GM10248 (cell line): ENCODE measurements around the gene EFCAB8.

Source experiments
- CTCF ChIA-PET: fragments of 300-600 bp; sonication (Branson Sonifier 250); formaldehyde crosslinking; extraction: SDS; loops from one replicate; lab custom pipeline; 2021; ENCODE audit warnings: antibody characterized with exemption; lab: Yijun Ruan, JAX
- POLR2A ChIA-PET: fragments of 350-650 bp; sonication (Branson Sonifier 250); formaldehyde crosslinking; extraction: SDS; loops from one replicate; lab custom pipeline; 2020; ENCODE audit warnings: antibody characterized with exemption; lab: Yijun Ruan, JAX
- DNase-seq: peaks from one replicate; pipeline ENCODE4 v3.0.0; 2012; ENCODE audit errors: extremely low spot score
- CTCF ChIP-seq: IDR thresholded peaks from 2 replicates; pipeline ENCODE4 v1.5.1; 2012; ENCODE audit warnings: mild to moderate bottlenecking, low read depth; ENCODE audit errors: extremely low read depth, missing control alignments, control extremely low read depth

Gene EFCAB8

GRCh38 chr20:32920530-32921298, 62.0 kb downstream of the EFCAB8 start:
- ChIA-PET CTCF (interaction anchor here (1.3 to 1.6 kb wide), 2 partner anchors 12 to 30 kb away, joined by 3 to 4 read pairs; no protein-coding TSS in a partner anchor), POLR2A (no interaction called here)
- DNase-seq, result no peak
- TF ChIP-seq CTCF, result no peak

- no peak for DNase-seq
- no peak for TF ChIP-seq CTCF
- ChIA-PET POLR2A (no interaction called here), CTCF (interaction anchor here (1.6 kb wide), 1 partner anchor 20 kb away, joined by 4 read pairs; no protein-coding TSS in a partner anchor)
Measured at GRCh38 chr20:32922466-32922865, 63.7 kb downstream of the EFCAB8 start.

GRCh38 chr20:32924781-32925180, 66.1 kb downstream of the EFCAB8 start:
- POLR2A ChIA-PET, result no interaction called here
- CTCF ChIA-PET, result no interaction called here
- no peak for TF ChIP-seq CTCF
- DNase-seq, result no peak

- ChIA-PET CTCF (no interaction called here), POLR2A (interaction anchor here (0.6 kb wide), 1 partner anchor 12 kb away, joined by 4 read pairs; no protein-coding TSS in a partner anchor)
- TF ChIP-seq CTCF, result no peak
Measured at GRCh38 chr20:32925481-32926196, 66.9 kb downstream of the EFCAB8 start.

GRCh38 chr20:32929162-32929561, 70.4 kb downstream of the EFCAB8 start:
- TF ChIP-seq CTCF, result no peak
- POLR2A ChIA-PET, result no interaction called here
- CTCF ChIA-PET, result interaction anchor here (1.4 kb wide), 1 partner anchor 33 kb away, joined by 3 read pairs; no protein-coding TSS in a partner anchor
- DNase-seq, result no peak

More at GRCh38 chr20:32925481-32926196, 66.9 kb downstream of the EFCAB8 start:
- DNase-seq, result no peak

- no peak for DNase-seq
- CTCF ChIA-PET, result interaction anchor here (1.4 kb wide), 1 partner anchor 34 kb away, joined by 3 read pairs; no protein-coding TSS in a partner anchor
- TF ChIP-seq CTCF, result no peak
- POLR2A ChIA-PET, result no interaction called here
Measured at GRCh38 chr20:32930181-32930580, 71.5 kb downstream of the EFCAB8 start.
